GM18868 (cell line): ENCODE data around the gene UTS2R.

ENCODE experiments used
- ATAC-seq: cut with Tn5 transposase; IDR thresholded peaks from one replicate; pipeline ENCODE4 v1.9.1; 2021; ENCODE audit warnings: mild to moderate bottlenecking, moderate library complexity; ENCODE audit not compliant: unreplicated experiment

Gene UTS2R

GRCh38 chr17:82388223-82388921 is 16.8 kb downstream of the UTS2R start:
- ATAC-seq: no peak

- ATAC-seq: no peak
Measured at GRCh38 chr17:82388922-82389283, 17.3 kb downstream of the UTS2R start.

- ATAC-seq: no peak
Measured at GRCh38 chr17:82389379-82389778, 17.8 kb downstream of the UTS2R start.

GRCh38 chr17:82390015-82390859 is 18.7 kb downstream of the UTS2R start:
- ATAC-seq: no peak

GRCh38 chr17:82390860-82391435 is 19.4 kb downstream of the UTS2R start:
- ATAC-seq: no peak

- no peak for ATAC-seq
Measured at GRCh38 chr17:82391496-82392066, 20.0 kb downstream of the UTS2R start.

GRCh38 chr17:82392209-82392920 is 20.8 kb downstream of the UTS2R start:
- ATAC-seq: no peak

GRCh38 chr17:82392941-82393340 is 21.4 kb downstream of the UTS2R start:
- no peak for ATAC-seq

GRCh38 chr17:82394278-82394677 is 22.7 kb downstream of the UTS2R start:
- no peak for ATAC-seq

GRCh38 chr17:82396601-82397435 is 25.3 kb downstream of the UTS2R start:
- ATAC-seq: no peak

GRCh38 chr17:82397449-82398335 is 26.1 kb downstream of the UTS2R start:
- ATAC-seq: no peak

GRCh38 chr17:82399041-82399441 is 27.5 kb downstream of the UTS2R start:
- no peak for ATAC-seq

- ATAC-seq: no peak
Measured at GRCh38 chr17:82399601-82400101, 28.1 kb downstream of the UTS2R start.

- no peak for ATAC-seq
Measured at GRCh38 chr17:82400206-82400605, 28.6 kb downstream of the UTS2R start.

GRCh38 chr17:82400830-82401229 is 29.3 kb downstream of the UTS2R start:
- ATAC-seq: peak; percentile 65

GRCh38 chr17:82402865-82403264 is 31.3 kb downstream of the UTS2R start:
- no peak for ATAC-seq

- no peak for ATAC-seq
Measured at GRCh38 chr17:82403662-82404660, 32.4 kb downstream of the UTS2R start.

- ATAC-seq: no peak
Measured at GRCh38 chr17:82405051-82405450, 33.5 kb downstream of the UTS2R start.
